GM13977 (cell line): Measurements from ENCODE around the gene PUS3.

Experiments used
- DNase-seq: peaks from one replicate; pipeline ENCODE4 v3.0.0; 2012; ENCODE audit warnings: low spot score
- CTCF ChIP-seq: IDR thresholded peaks from 2 replicates; pipeline ENCODE4 v1.5.1; 2012; ENCODE audit warnings: mild to moderate bottlenecking, control low read depth; ENCODE audit not compliant: insufficient read depth; ENCODE audit errors: extremely low read depth, missing control alignments
- in situ Hi-C: fragments of 300-500 bp; cut with MboI; formaldehyde crosslinking; loops from one replicate; pipeline ENCODE4 v1.12.0; 2022; ENCODE audit warnings: low sequenced_read_pairs, low pct_unique_long_range_greater_than_20kb, mixed read lengths, inconsistent platforms; ENCODE audit not compliant: unreplicated experiment

PUS3 gene

GRCh38 chr11:125933030-125933813 lies 30.2 kb upstream of the PUS3 start:
- TF ChIP-seq CTCF = no peak

DNA sequence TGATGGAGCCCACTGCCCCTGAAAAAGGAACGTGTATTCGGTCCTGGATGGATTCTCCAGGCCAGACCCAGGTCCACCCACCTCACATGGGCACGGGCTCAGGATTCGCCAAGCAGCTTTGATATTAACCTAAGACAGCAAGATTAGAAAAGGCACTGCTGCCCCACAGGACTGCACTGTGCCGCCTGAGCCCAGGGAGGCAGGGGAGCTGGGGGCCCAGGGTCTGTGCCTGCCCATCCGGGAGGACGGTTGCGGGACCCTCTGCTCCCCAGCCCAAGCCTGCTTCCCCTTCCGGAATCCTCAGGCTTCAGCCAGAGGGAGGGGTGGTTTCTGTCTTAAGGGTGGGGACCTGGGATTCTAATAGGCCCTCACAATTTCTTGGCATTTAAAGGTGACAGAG lies 29.3 kb upstream of the PUS3 start:
- no peak for TF ChIP-seq CTCF
- DNase-seq = no peak
- in situ Hi-C loops = no loop called here

More at GRCh38 chr11:125933030-125933813, 30.2 kb upstream of the PUS3 start:
- in situ Hi-C loops = no loop called here
- DNase-seq = no peak

GRCh38 chr11:125931668-125932067 lies 28.7 kb upstream of the PUS3 start:
- in situ Hi-C loops = no loop called here

DNA sequence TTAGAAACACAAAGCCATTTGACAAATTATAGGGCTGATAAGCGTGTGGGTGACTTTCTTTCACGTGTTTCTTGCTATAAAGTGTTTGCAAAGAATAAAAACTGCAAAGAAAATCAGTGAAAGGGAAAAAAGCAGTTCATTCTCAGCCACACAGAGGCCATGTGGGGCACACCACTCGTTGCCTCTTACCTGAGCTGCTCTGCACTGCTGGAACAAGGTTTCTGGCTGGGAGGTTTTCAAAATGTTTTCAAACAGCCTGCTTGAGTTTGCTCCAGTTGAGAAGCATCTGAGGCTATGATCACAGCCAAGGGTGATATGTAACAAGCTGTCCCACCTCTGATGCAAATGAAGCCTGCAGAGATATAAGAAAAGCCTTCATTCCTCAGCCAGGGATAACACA lies 28.1 kb upstream of the PUS3 start:
- no peak for TF ChIP-seq CTCF
- in situ Hi-C loops = no loop called here
- DNase-seq = no peak

More at GRCh38 chr11:125931668-125932067, 28.7 kb upstream of the PUS3 start:
- no peak for DNase-seq
- no peak for TF ChIP-seq CTCF

- in situ Hi-C loops = no loop called here
- no peak for DNase-seq
- TF ChIP-seq CTCF = no peak
Observed at GRCh38 chr11:125930076-125930450, 27.1 kb upstream of the PUS3 start.

DNA sequence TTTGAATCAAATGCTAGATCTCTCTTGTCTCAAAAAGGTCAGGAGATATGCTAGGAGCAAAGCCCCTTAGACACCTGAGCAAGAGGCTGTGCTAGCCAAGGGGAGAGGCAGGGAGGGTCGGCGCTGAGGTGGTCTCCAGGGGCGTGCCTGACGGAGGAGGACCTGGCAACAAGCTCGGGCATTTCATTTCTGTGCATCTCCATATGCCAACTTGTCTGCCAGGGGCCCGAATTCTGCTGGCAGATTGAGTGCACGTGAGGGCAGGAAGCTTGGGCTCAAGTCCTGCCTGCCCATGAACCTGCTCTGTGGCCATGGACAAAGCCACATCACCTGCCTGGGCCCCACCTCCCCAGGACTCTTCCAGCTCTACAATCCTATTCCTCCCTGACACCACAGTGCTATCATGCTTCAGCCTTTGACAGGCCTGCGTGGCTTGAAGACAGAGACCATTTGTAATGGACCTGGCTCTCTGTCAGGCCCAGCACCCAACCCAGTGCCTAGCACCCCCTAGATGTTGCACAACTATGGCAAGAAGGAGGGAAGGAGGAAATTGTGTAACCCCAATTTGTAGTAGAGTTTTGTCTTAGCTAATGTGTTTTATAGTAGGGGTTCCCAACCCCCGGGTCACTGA lies 26.6 kb upstream of the PUS3 start:
- no peak for DNase-seq
- no peak for TF ChIP-seq CTCF
- in situ Hi-C loops = no loop called here
